H9 (cell line): ENCODE results near the gene ABHD12. TPM values are rescaled to one million over a fixed set of nuclear protein-coding genes. Genes with fewer than 3 reads are reported as not detected.

Experiments
- DNase-seq: peaks from one replicate; pipeline ENCODE4 v3.0.0-alpha.2; 2017
- H2AFZ ChIP-seq: one replicate; pipeline ENCODE4 v1.6.1; 2013; ENCODE audit warnings: mild to moderate bottlenecking, low read length, control low read depth, moderate library complexity
- H2AK5ac ChIP-seq: 2 replicates; pipeline ENCODE4 v1.6.1; 2013; ENCODE audit warnings: low read length, control low read depth, mixed read lengths; ENCODE audit not compliant: insufficient read length
- H2BK120ac ChIP-seq: one replicate; pipeline ENCODE4 v1.6.1; 2013; ENCODE audit warnings: low read depth, mild to moderate bottlenecking, low read length, control low read depth, inconsistent platforms; ENCODE audit not compliant: poor library complexity, severe bottlenecking
- H2BK12ac ChIP-seq: 2 replicates; pipeline ENCODE4 v1.6.1; 2013; ENCODE audit warnings: low read length, control low read depth, mixed read lengths, low read depth; ENCODE audit not compliant: insufficient read length
- H2BK15ac ChIP-seq: 2 replicates; pipeline ENCODE4 v1.6.1; 2013; ENCODE audit warnings: low read depth, low read length, control low read depth
- H2BK20ac ChIP-seq: one replicate; pipeline ENCODE4 v1.6.1; 2013; ENCODE audit warnings: low read depth, mild to moderate bottlenecking, low read length, control low read depth, inconsistent platforms; ENCODE audit not compliant: poor library complexity, severe bottlenecking
- H2BK5ac ChIP-seq: 2 replicates; pipeline ENCODE4 v1.6.1; 2013; ENCODE audit warnings: low read length, control low read depth, mixed read lengths; ENCODE audit not compliant: insufficient read length
- H3K14ac ChIP-seq: 2 replicates; pipeline ENCODE4 v1.6.1; 2013; ENCODE audit warnings: low read length, control low read depth; ENCODE audit not compliant: insufficient read depth
- H3K18ac ChIP-seq: 2 replicates; pipeline ENCODE4 v1.6.1; 2013; ENCODE audit warnings: low read depth, mild to moderate bottlenecking, mixed read lengths, low read length, control low read depth; ENCODE audit not compliant: insufficient read length
- H3K23ac ChIP-seq: 2 replicates; pipeline ENCODE4 v1.6.1; 2013; ENCODE audit warnings: low read length, control low read depth, mixed read lengths, low read depth; ENCODE audit not compliant: insufficient read length
- H3K23me2 ChIP-seq: 2 replicates; pipeline ENCODE4 v1.6.1; 2013; ENCODE audit warnings: low read depth, mild to moderate bottlenecking, mixed read lengths, low read length, control low read depth; ENCODE audit not compliant: insufficient read length, poor library complexity, severe bottlenecking
- H3K27ac ChIP-seq: 2 replicates; pipeline ENCODE4 v1.5.1; 2013; ENCODE audit warnings: low read length, control low read depth, mixed read lengths, low read depth; ENCODE audit not compliant: insufficient read length
- H3K27me3 ChIP-seq: 2 replicates; pipeline ENCODE4 v1.6.1; 2013; ENCODE audit warnings: low read length, control low read depth, inconsistent platforms; ENCODE audit not compliant: insufficient read depth
- H3K4ac ChIP-seq: 2 replicates; pipeline ENCODE4 v1.6.1; 2013; ENCODE audit warnings: low read depth, mild to moderate bottlenecking, control low read depth, inconsistent platforms, low read length, moderate library complexity
- H3K4me1 ChIP-seq: 2 replicates; pipeline ENCODE4 v1.6.1; 2013; ENCODE audit warnings: low read length, control low read depth, inconsistent platforms; ENCODE audit not compliant: insufficient read depth
- H3K4me2 ChIP-seq: 2 replicates; pipeline ENCODE4 v1.6.1; 2013; ENCODE audit warnings: low read length, control low read depth, mixed read lengths; ENCODE audit not compliant: insufficient read length, insufficient read depth
- H3K56ac ChIP-seq: 2 replicates; pipeline ENCODE4 v1.6.1; 2013; ENCODE audit warnings: low read depth, mild to moderate bottlenecking, mixed read lengths, low read length, control low read depth; ENCODE audit not compliant: insufficient read length
- H3K79me1 ChIP-seq: 2 replicates; pipeline ENCODE4 v1.6.1; 2013; ENCODE audit warnings: low read depth, mild to moderate bottlenecking, moderate library complexity, low read length, control low read depth, inconsistent platforms; ENCODE audit not compliant: insufficient read depth, poor library complexity, severe bottlenecking
- H3K79me2 ChIP-seq: 2 replicates; pipeline ENCODE4 v1.6.1; 2013; ENCODE audit warnings: low read length, control low read depth, inconsistent platforms; ENCODE audit not compliant: insufficient read depth
- H3K9ac ChIP-seq: 2 replicates; pipeline ENCODE4 v1.6.1; 2013; ENCODE audit warnings: low read length, control low read depth, mixed read lengths; ENCODE audit not compliant: insufficient read length; ENCODE audit errors: extremely low read depth
- H3K9me3 ChIP-seq: one replicate; pipeline ENCODE4 v1.6.1; 2013; ENCODE audit warnings: low read depth, low read length, inconsistent platforms; ENCODE audit not compliant: control insufficient read depth
- H3T11ph ChIP-seq: one replicate; pipeline ENCODE4 v1.6.1; 2013; ENCODE audit warnings: mild to moderate bottlenecking, low read length, control low read depth, inconsistent platforms
- H4K20me1 ChIP-seq: one replicate; pipeline ENCODE4 v1.6.1; 2013; ENCODE audit not compliant: control insufficient read depth, insufficient read length, insufficient read depth
- H4K5ac ChIP-seq: 2 replicates; pipeline ENCODE4 v1.6.1; 2013; ENCODE audit warnings: low read depth, mild to moderate bottlenecking, mixed read lengths, low read length, control low read depth; ENCODE audit not compliant: insufficient read length
- H4K8ac ChIP-seq: replicated peaks from 2 replicates; pipeline ENCODE4 v1.6.1; 2013; ENCODE audit warnings: low read length, control low read depth, mixed read lengths, low read depth; ENCODE audit not compliant: insufficient read length
- H4K91ac ChIP-seq: 2 replicates; pipeline ENCODE4 v1.6.1; 2013; ENCODE audit warnings: low read depth, mild to moderate bottlenecking, moderate library complexity, mixed read lengths, low read length, control low read depth; ENCODE audit not compliant: insufficient read length
- H3K27ac Mint-ChIP-seq, 3 experiments: 2 replicates in 2 of 3; 3 replicates in 1 of 3; pipeline ENCODE4 v1.8.0; 2020 to 2021; ENCODE audit warnings: mixed read lengths in 3 of 3, mild to moderate bottlenecking in 1 of 3, moderate library complexity in 1 of 3
- H3K27me3 Mint-ChIP-seq: 2 replicates; pipeline ENCODE4 v1.8.0; 2021; ENCODE audit warnings: low read depth, mild to moderate bottlenecking, moderate library complexity, mixed read lengths
- H3K36me3 Mint-ChIP-seq, 3 experiments: 2 replicates in 2 of 3; 3 replicates in 1 of 3; pipeline ENCODE4 v1.8.0; 2020 to 2021; ENCODE audit warnings: low read depth in 3 of 3, mixed read lengths in 3 of 3; ENCODE audit not compliant: insufficient read depth in 1 of 3
- H3K4me1 Mint-ChIP-seq, 2 experiments: 2 replicates each; pipeline ENCODE4 v1.8.0; 2020; ENCODE audit warnings: mixed read lengths in 2 of 2
- H3K4me3 Mint-ChIP-seq, 2 experiments: 2 replicates in 1 of 2; 3 replicates in 1 of 2; pipeline ENCODE4 v1.8.0; 2020 to 2021; ENCODE audit warnings: mild to moderate bottlenecking in 2 of 2, mixed read lengths in 2 of 2, moderate library complexity in 1 of 2
- H3K9me3 Mint-ChIP-seq, 2 experiments: 2 replicates in 1 of 2; 3 replicates in 1 of 2; pipeline ENCODE4 v1.8.0; 2020; ENCODE audit warnings: mild to moderate bottlenecking in 2 of 2, mixed read lengths in 2 of 2, moderate library complexity in 1 of 2
- CTCF ChIP-seq: fragments of 200-600 bp; sonication (generic); conservative IDR thresholded peaks from 3 replicates; pipeline ENCODE4 v1.8.0; 2021; ENCODE audit warnings: antibody characterized with exemption, mild to moderate bottlenecking
- WGBS: extraction: QIAGEN DNeasy Blood & Tissue Kit; methylation state at CpG from one replicate; pipeline ENCODE4 v1.1.7; 2013; ENCODE audit warnings: missing lambda C conversion rate, low lambda C conversion rate, mixed read lengths; ENCODE audit not compliant: insufficient read length; ENCODE audit errors: extremely low coverage; 5-methylcytosine and 5-hydroxymethylcytosine counted together
- total RNA-seq: library from RNA; stranded (reverse); gene quantifications from 2 replicates; pipeline ENCODE4 v1.2.1, GENCODE V29; 2021

The ABHD12 gene
- total RNA-seq, 1 experiment from 2014 or later, result 54.4 TPM

- Histone ChIP-seq H2BK12ac (no peak overlapping the region), H4K91ac (no peak overlapping the region), H3T11ph (no peak overlapping the region), H3K79me2 (peaks cover 5% of the 10 kb centered on the region; the same call in 1 of the 2 replicates), H2BK5ac (no peak overlapping the region), H3K4ac (no peak overlapping the region), H3K27ac (no peak overlapping the region), H3K4me1 (peaks cover 3% of the 10 kb centered on the region; the same call in 1 of the 2 replicates), H3K9ac (no peak overlapping the region), H2BK120ac (no peak overlapping the region), H4K8ac (no peak overlapping the region), H3K23ac (no peak overlapping the region), H2BK20ac (no peak overlapping the region), H3K9me3 (no peaks in the 10 kb centered on the region), H3K56ac (no peak overlapping the region), H2AK5ac (no peak overlapping the region), H3K79me1 (peaks cover 3% of the 10 kb centered on the region), H3K23me2 (no peaks in the 10 kb centered on the region), H2AFZ (no peak overlapping the region), H3K18ac (peak overlapping the region; percentile 44), H4K20me1 (no peaks in the 10 kb centered on the region), H3K14ac (no peak overlapping the region; the same call in 1 of the 2 replicates), H3K4me2 (no peak overlapping the region), H2BK15ac (no peak overlapping the region; the same call in 1 of the 2 replicates), H3K27me3 (no peaks in the 10 kb centered on the region), H4K5ac (no peak overlapping the region)
- H3K27ac Mint-ChIP-seq, result peak overlapping the region in 2 of 3 experiments; percentile 17 to 20; a peak in 1 of 7 replicates
- no peak overlapping the region for H3K4me3 Mint-ChIP-seq
- peaks cover 14 to 19% (median 18%) of the 10 kb centered on the region in 3 experiments for H3K36me3 Mint-ChIP-seq
- H3K9me3 Mint-ChIP-seq, result peaks cover 0 to 7% of the 10 kb centered on the region in 2 experiments; a peak in 3 of 5 replicates
- H3K4me1 Mint-ChIP-seq, result peaks cover 21 to 24% of the 10 kb centered on the region in 2 experiments
- no CpG with 5 or more reads among the region's 2 CpGs for WGBS
- DNase-seq, result no peak
- H3K27me3 Mint-ChIP-seq, result no peaks in the 10 kb centered on the region
- TF ChIP-seq CTCF, result no peak; the same call in 2 of the 3 replicates
These were observed 25.5 kb downstream of the ABHD12 start for GRCh38 chr20:25364879-25365699.
